Measurements from ENCODE around the gene TMEM50B.
"Not testable (repeated sequence)": the region's sequence is repeated elsewhere in the genome, so short reads cannot be mapped to it uniquely, and the experiment has no call there.

TMEM50B gene

GRCh38 chr21:33479679-33480480, at the start of gene TMEM50B:
TSS of gene TMEM50B (minus strand) at chr21:33479974. CDS start at chr21:33468885, 11,089 bp downstream.
- DNase-seq = peak; percentile 90 to 93

GRCh38 chr21:33522953-33523349, 43.2 kb upstream of the TMEM50B start:
- DNase-seq = no peak

GRCh38 chr21:33522297-33522952, 42.7 kb upstream of the TMEM50B start:
- DNase-seq = no peak

GRCh38 chr21:33518899-33519298, 39.1 kb upstream of the TMEM50B start:
- no peak for DNase-seq

GRCh38 chr21:33514229-33514628, 34.5 kb upstream of the TMEM50B start:
- DNase-seq = no peak

- DNase-seq = no peak
Measured at GRCh38 chr21:33512481-33512880, 32.7 kb upstream of the TMEM50B start.

GRCh38 chr21:33511639-33512038, 31.9 kb upstream of the TMEM50B start:
- DNase-seq = no peak

- no peak for DNase-seq
Measured at GRCh38 chr21:33510826-33511225, 31.1 kb upstream of the TMEM50B start.

GRCh38 chr21:33507003-33507402, 27.2 kb upstream of the TMEM50B start:
- not testable (repeated sequence) for DNase-seq

- DNase-seq = no peak
Measured at GRCh38 chr21:33505833-33506232, 26.1 kb upstream of the TMEM50B start.

GRCh38 chr21:33496345-33496744, 16.6 kb upstream of the TMEM50B start:
- no peak for DNase-seq

- no peak for DNase-seq
Measured at GRCh38 chr21:33495743-33496142, 16.0 kb upstream of the TMEM50B start.

GRCh38 chr21:33493756-33494155, 14.0 kb upstream of the TMEM50B start:
- DNase-seq = no peak

GRCh38 chr21:33492571-33492970, 12.8 kb upstream of the TMEM50B start:
- DNase-seq = no peak

- DNase-seq = peak; percentile 88 to 95
Measured at GRCh38 chr21:33491373-33492102, 11.8 kb upstream of the TMEM50B start, which contains the start of gene DNAJC28. TSS of gene DNAJC28 (minus strand) at chr21:33491716. CDS start at chr21:33489393, 2,323 bp downstream.

GRCh38 chr21:33490991-33491372, 11.2 kb upstream of the TMEM50B start:
- no peak for DNase-seq

- no peak for DNase-seq
Measured at GRCh38 chr21:33488936-33489335, 9.2 kb upstream of the TMEM50B start.

- no peak for DNase-seq
Measured at GRCh38 chr21:33487996-33488395, 8.2 kb upstream of the TMEM50B start.

- no peak for DNase-seq
Measured at GRCh38 chr21:33481314-33481943, 1.7 kb upstream of the TMEM50B start.

GRCh38 chr21:33480481-33481103, 818 bp upstream of the TMEM50B start:
- DNase-seq = no peak

- no peak for DNase-seq
Measured at GRCh38 chr21:33478935-33479678, 667 bp downstream of the TMEM50B start.

GRCh38 chr21:33478182-33478581, 1.6 kb downstream of the TMEM50B start:
- no peak for DNase-seq

Data from NCI-H1930 (cell line).